Colonic mucosa (tissue), 4 donors: ENCODE data around the gene ALDH2. TPM values are rescaled to one million over a fixed set of nuclear protein-coding genes. Genes with fewer than 3 reads are reported as not detected.
"Not testable (repeated sequence)": the region's sequence is repeated elsewhere in the genome, so short reads cannot be mapped to it uniquely, and the experiment has no call there.

ENCODE experiments used
- DNase-seq: peaks from one replicate; pipeline ENCODE4 v3.0.0-alpha.2; 2020
- H3K27ac ChIP-seq: fragments of 200-600 bp; one replicate; pipeline ENCODE4 v1.8.0; 2021
- H3K27me3 ChIP-seq: fragments of 200-600 bp; one replicate; pipeline ENCODE4 v1.8.0; 2021
- H3K36me3 ChIP-seq: fragments of 200-600 bp; one replicate; pipeline ENCODE4 v1.8.0; 2021
- H3K4me1 ChIP-seq: fragments of 200-600 bp; one replicate; pipeline ENCODE4 v1.8.0; 2021; ENCODE audit warnings: mild to moderate bottlenecking
- H3K4me3 ChIP-seq: fragments of 200-600 bp; one replicate; pipeline ENCODE4 v1.8.0; 2021
- H3K9ac ChIP-seq, 2 donors: one replicate each; pipeline ENCODE4 v1.7.0; 2013; ENCODE audit warnings: control low read depth in 2 of 2, low read depth in 2 of 2, low read length in 2 of 2
- H3K9me3 ChIP-seq: fragments of 200-600 bp; one replicate; pipeline ENCODE4 v1.8.0; 2021
- CTCF ChIP-seq: fragments of 200-600 bp; IDR thresholded peaks from one replicate; pipeline ENCODE4 v1.8.0; 2022; ENCODE audit warnings: antibody characterized with exemption, mild to moderate bottlenecking
- intact Hi-C: fragments of 100-400 bp; cut with DNase I; formaldehyde crosslinking; loops from one replicate; pipeline ENCODE4 v1.14.1; 2022
- total RNA-seq, 2 donors: library from RNA; stranded (reverse); fragmentation: NEBNext Ultra II Directional in 1 of 2; extraction: Animal tissue kit (Norgen Biotek cat#: 25700) in 1 of 2; gene quantifications; one replicate each; pipeline ENCODE4 v1.2.1, GENCODE V29; 2021
- donor health status: healthy.
- donor health status: DM: no; HTN: no; CAD: no.
- donor health status: DM: no; HTN: no; CAD: no.

ALDH2 gene
- total RNA-seq, 2 donors from 2014 or later = 240 to 398 TPM

GRCh38 chr12:111823891-111824290 is 57.2 kb downstream of the ALDH2 start:
- no peak overlapping the region for H3K9ac ChIP-seq
- intact Hi-C loops = no loop called here
- no peaks in the 10 kb centered on the region for H3K9me3 ChIP-seq
- DNase-seq = no peak
- no peaks in the 10 kb centered on the region for H3K27me3 ChIP-seq
- no peak for TF ChIP-seq CTCF
- H3K4me3 ChIP-seq = no peak overlapping the region
- H3K4me1 ChIP-seq = peaks cover 11% of the 10 kb centered on the region
- no peak overlapping the region for H3K27ac ChIP-seq
- no peaks in the 10 kb centered on the region for H3K36me3 ChIP-seq

DNA sequence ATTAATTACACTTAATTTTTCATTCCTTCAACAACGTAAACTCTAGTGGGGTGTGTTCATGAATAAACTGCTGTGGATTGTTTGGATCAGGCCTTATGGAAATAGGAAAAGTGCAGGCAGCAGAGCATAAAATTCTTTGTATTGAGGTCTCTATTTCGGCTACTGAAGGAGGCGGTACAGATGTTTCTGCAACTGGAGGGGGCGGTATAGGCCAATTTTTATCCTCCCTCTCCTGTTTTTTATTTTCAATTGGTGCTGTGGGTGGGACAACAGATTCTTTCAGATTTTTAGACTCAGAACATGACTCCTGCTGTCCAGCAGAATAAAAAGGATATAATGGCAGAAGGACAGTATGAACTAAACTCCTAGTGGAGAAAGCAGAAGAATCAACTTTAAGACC is 57.6 kb downstream of the ALDH2 start:
- H3K4me1 ChIP-seq, DNase-seq, H3K27me3 ChIP-seq, H3K4me3 ChIP-seq, H3K9ac ChIP-seq, H3K27ac ChIP-seq, intact Hi-C loops, H3K9me3 ChIP-seq, H3K36me3 ChIP-seq: not testable (repeated sequence)
- TF ChIP-seq CTCF = peak; percentile 41

DNA sequence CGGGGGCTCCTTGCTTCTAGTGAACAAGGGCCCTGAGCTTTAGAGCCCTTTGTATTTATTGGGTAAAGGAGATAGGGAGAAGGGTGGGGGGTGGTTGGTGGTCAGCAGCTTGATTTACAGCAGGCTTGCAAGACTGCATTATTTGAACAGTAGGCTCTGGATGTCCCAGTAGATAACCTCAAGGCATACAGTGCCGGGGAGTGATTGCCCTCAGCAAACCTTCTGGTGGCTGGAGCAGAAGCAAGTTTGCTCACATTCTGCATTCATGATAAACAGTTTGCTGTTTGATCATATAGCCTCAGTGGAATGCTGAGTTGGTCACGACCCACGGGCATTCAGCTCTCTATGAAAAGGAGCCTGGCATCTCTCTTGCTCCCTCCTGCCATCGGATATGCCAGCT is 58.8 kb downstream of the ALDH2 start:
- DNase-seq = no peak
- no peaks in the 10 kb centered on the region for H3K27me3 ChIP-seq
- no peak overlapping the region for H3K9ac ChIP-seq
- no peak overlapping the region for H3K4me3 ChIP-seq
- intact Hi-C loops = no loop called here
- TF ChIP-seq CTCF = no peak
- H3K4me1 ChIP-seq = no peaks in the 10 kb centered on the region
- no peaks in the 10 kb centered on the region for H3K36me3 ChIP-seq
- no peak overlapping the region for H3K27ac ChIP-seq
- no peaks in the 10 kb centered on the region for H3K9me3 ChIP-seq

DNA sequence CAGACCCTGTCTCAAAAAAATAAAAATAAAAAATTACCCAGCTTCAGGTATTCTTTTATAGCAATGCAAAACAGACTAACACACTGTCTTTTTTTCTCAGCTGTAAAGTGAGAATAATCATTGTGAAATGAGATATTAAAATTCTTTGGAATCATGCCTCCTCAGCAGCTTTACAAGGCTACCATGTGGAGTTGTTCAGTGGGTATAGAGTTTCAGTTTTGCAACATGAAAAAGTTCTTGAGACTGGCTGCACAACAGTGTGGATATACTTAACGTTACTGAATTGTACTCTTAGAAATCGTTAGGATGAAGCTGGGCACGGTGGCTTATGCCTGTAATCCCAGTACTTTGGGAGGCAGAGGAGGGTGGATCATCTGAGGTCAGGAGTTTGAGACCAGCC is 59.6 kb downstream of the ALDH2 start:
- Histone ChIP-seq H3K4me3 (no peak overlapping the region), H3K9ac (no peak overlapping the region), H3K36me3 (no peaks in the 10 kb centered on the region), H3K27me3 (no peaks in the 10 kb centered on the region), H3K9me3 (no peaks in the 10 kb centered on the region), H3K27ac (no peak overlapping the region), H3K4me1 (no peaks in the 10 kb centered on the region)
- intact Hi-C loops = no loop called here
- TF ChIP-seq CTCF = no peak
- no peak for DNase-seq

DNA sequence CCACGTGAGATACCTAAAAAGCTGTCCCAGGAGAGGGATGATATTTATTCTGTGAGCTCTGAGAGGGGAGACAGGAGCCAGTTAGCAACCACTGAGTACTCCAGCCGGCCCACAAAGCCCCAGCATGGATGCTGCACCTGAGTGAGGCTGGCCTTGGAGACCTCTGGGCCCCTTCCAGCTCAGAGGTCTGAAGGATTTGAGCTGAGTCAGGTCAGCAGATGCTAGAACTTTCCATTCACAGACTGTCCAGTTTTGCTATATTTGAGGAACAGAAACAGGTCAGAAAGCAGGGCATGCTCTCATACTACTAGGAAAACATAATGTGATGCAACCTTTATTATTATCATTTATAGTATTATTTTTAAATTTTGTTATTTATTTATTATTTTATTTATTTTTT is 60.3 kb downstream of the ALDH2 start:
- Histone ChIP-seq H3K4me3 (no peak overlapping the region), H3K9ac (no peak overlapping the region), H3K27ac (no peak overlapping the region), H3K27me3 (no peaks in the 10 kb centered on the region), H3K9me3 (no peaks in the 10 kb centered on the region), H3K4me1 (no peaks in the 10 kb centered on the region), H3K36me3 (no peaks in the 10 kb centered on the region)
- intact Hi-C loops = no loop called here
- no peak for TF ChIP-seq CTCF
- DNase-seq = no peak

DNA sequence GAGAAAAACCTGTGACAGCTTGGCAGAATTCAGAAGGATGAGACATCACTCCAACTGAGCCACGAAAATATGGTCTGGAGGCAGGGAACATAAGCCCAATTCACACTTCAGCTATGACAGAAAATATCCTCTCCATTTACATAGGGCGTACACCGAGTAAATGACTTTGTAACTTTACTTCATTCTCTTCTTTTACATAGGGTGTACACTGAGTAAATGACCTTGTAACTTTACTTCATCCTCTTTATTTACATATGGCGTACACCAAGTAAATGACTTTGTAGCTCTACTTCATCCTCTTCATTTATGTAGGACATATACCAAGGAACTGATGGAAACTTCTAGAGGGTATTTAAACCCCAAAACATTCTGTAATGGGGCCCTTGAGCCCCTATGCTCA is 61.2 kb downstream of the ALDH2 start:
- intact Hi-C loops = no loop called here
- TF ChIP-seq CTCF = no peak
- Histone ChIP-seq H3K27ac (no peak overlapping the region), H3K9me3 (no peaks in the 10 kb centered on the region), H3K27me3 (no peaks in the 10 kb centered on the region), H3K36me3 (no peaks in the 10 kb centered on the region), H3K4me3 (no peak overlapping the region), H3K9ac (no peak overlapping the region), H3K4me1 (no peaks in the 10 kb centered on the region)
- DNase-seq = no peak
